Measurements from ENCODE around the gene DPAGT1. TPM values are rescaled to one million over a fixed set of nuclear protein-coding genes. Genes with fewer than 3 reads are reported as not detected.

DPAGT1 gene
- total RNA-seq, 1 donor from 2014 or later: 15.4 TPM

- Histone ChIP-seq H3K9me3 (replicated peaks) (no peaks in the 10 kb centered on the region), H3K4me3 (no peak overlapping the region), H3K4me1 (peaks cover 40% of the 10 kb centered on the region), H3K27me3 (ENCODE audit: low read depth) (no peaks in the 10 kb centered on the region), H3K27ac (replicated peaks) (peak overlapping the region; percentile 18), H3K36me3 (peaks cover 54% of the 10 kb centered on the region)
- intact Hi-C loops (cut with micrococcal nuclease): no loop called here
- DNase-seq: no peak
- TF ChIP-seq CTCF (IDR thresholded peaks at IDR 0.05; ENCODE audit: borderline replicate concordance): no peak
Measured at GRCh38 chr11:119125821-119126220, 24.2 kb upstream of the DPAGT1 start.

GRCh38 chr11:119121811-119122124, 20.1 kb upstream of the DPAGT1 start:
- Histone ChIP-seq H3K4me3 (peak overlapping the region; percentile 87), H3K9me3 (replicated peaks) (no peaks in the 10 kb centered on the region), H3K4me1 (peaks cover 41% of the 10 kb centered on the region), H3K27me3 (ENCODE audit: low read depth) (no peaks in the 10 kb centered on the region), H3K27ac (replicated peaks) (peak overlapping the region; percentile 90), H3K36me3 (peaks cover 25% of the 10 kb centered on the region)
- no peak for TF ChIP-seq CTCF (IDR thresholded peaks at IDR 0.05; ENCODE audit: borderline replicate concordance)
- DNase-seq: no peak
- intact Hi-C loops (cut with micrococcal nuclease): no loop called here

GRCh38 chr11:119121008-119121810, 19.6 kb upstream of the DPAGT1 start, which contains the start of gene HINFP:
HINFP (plus strand) TSS chr11:119121580; CDS start chr11:119126945, 5,365 bp downstream.
- Histone ChIP-seq H3K27ac (replicated peaks) (peak within 1 kb of the TSS; percentile 90), H3K36me3 (peaks cover 31% of the 10 kb centered on the region), H3K27me3 (ENCODE audit: low read depth) (no peaks in the 10 kb centered on the region), H3K9me3 (replicated peaks) (no peaks in the 10 kb centered on the region), H3K4me3 (peak within 1 kb of the TSS; percentile 87), H3K4me1 (peaks cover 35% of the 10 kb centered on the region)
- DNase-seq: peak; percentile 100
- intact Hi-C loops (cut with micrococcal nuclease): no loop called here
- TF ChIP-seq CTCF (IDR thresholded peaks at IDR 0.05; ENCODE audit: borderline replicate concordance): no peak

GRCh38 chr11:119120639-119121007, 19.0 kb upstream of the DPAGT1 start:
- Histone ChIP-seq H3K9me3 (replicated peaks) (no peaks in the 10 kb centered on the region), H3K27me3 (ENCODE audit: low read depth) (no peaks in the 10 kb centered on the region), H3K36me3 (peaks cover 33% of the 10 kb centered on the region), H3K4me1 (peaks cover 29% of the 10 kb centered on the region), H3K4me3 (peak overlapping the region; percentile 87), H3K27ac (replicated peaks) (peak overlapping the region; percentile 80)
- no peak for DNase-seq
- TF ChIP-seq CTCF (IDR thresholded peaks at IDR 0.05; ENCODE audit: borderline replicate concordance): no peak
- intact Hi-C loops (cut with micrococcal nuclease): no loop called here

GRCh38 chr11:119118946-119119345, 17.3 kb upstream of the DPAGT1 start:
- intact Hi-C loops (cut with micrococcal nuclease): no loop called here
- no peak for DNase-seq
- Histone ChIP-seq H3K9me3 (replicated peaks) (no peaks in the 10 kb centered on the region), H3K27ac (replicated peaks) (no peak overlapping the region), H3K27me3 (ENCODE audit: low read depth) (no peaks in the 10 kb centered on the region), H3K36me3 (peaks cover 27% of the 10 kb centered on the region), H3K4me1 (peaks cover 27% of the 10 kb centered on the region), H3K4me3 (no peak overlapping the region)
- TF ChIP-seq CTCF (IDR thresholded peaks at IDR 0.05; ENCODE audit: borderline replicate concordance): no peak
